Measurements from ENCODE around the gene PRMT7.

DNA sequence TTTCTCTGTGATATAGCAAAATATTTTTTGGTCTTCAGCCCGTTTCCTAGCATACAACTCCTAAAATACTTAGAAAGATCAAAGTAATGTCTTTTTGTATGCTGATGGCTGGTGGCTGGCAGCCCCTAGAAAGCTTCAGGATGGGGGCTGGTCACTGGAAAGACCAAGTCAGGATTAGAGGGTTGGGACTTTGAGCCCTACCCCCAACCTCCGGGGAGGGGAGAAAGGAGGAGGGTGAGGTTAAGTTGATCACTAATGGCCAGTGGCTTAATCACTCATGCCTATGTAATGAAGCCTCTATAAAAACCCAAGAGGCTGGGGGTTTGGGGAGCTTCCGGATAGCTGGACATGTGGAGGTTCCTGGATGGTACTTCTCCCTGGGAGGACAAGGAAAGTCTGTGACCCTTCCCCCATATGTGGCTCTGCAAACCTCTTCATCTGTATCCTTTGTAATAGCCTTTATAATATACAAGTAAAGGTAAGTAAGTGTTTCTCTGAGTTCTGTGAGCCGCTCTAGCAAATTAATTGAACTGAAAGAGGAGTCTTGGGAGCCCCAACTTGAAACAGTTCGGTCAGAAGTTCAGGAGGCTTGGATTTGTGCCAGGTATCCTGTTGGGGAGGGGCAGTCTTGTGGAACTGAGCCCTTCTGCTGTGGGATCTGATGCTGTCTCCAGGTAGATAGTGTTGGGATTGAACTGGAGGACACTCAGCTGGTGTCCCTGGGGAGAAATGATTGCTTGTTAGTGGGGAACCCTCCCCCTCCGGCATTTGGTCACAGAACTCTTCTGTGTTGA, 43.0 kb upstream of the PRMT7 start:
- TF ChIP-seq CTCF (IDR thresholded peaks at IDR 0.05) = no peak
- TF ChIP-seq SIN3A (IDR thresholded peaks at IDR 0.05; ENCODE audit: borderline replicate concordance, insufficient read depth, low read depth, low read length) = no peak
- no peak for TF ChIP-seq POLR2AphosphoS5 (IDR thresholded peaks at IDR 0.05; ENCODE audit: low read depth, low read length)

Measured in Panc1 (cell line).